HG02885 (cell line): ENCODE measurements around the gene SGTA.

ENCODE experiments used
- ATAC-seq: cut with Tn5 transposase; IDR thresholded peaks from one replicate; pipeline ENCODE4 v1.9.1; 2021; ENCODE audit warnings: mild to moderate bottlenecking; ENCODE audit not compliant: unreplicated experiment, poor library complexity

Gene SGTA

DNA sequence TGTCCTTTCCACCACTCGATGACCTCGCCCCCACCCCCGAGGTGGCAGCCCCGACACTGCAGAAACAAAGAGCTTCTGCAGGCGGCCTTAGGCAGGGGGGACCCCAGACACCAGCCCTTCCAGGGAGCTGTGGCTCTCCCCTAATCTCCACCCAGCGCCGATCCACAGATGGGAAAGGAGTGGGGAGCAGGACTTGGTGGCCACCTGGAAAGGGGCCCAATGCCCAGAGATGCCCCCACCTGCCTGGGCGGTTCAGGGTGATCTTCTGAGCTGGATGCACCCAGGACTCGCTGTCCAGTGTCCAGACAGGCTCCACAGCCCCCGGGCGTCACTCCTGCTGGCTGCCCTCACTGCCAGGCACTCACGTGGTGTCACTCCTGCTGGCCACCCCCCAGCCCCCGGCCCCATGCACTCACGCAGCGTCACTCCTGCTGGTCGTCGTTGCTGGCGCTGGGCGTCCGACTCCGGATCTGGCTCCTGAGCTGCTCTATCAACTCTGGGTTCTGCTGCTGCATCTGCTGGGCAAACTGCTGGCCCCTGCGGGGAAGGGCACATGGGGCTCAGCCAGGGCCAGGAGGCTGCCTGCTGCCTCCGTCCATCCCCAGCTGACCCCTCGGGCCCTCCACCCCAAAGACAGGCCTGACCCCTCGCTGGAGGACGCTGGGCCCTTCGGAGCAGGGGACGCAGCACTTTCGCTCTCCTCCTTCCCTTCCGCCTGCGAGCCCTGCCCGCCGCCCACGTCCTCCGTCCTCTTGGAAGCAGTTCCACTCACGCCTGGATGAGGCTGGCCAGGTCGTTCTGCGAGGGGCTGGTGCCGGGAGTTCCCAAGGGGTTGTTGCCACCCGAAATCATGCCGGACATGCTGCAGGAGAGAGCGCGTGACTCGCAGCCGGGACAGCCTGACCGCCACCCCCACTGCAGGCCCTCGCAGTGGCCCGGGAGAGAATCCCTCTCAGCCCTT lies 25.9 kb downstream of the SGTA start:
- ATAC-seq: no peak

DNA sequence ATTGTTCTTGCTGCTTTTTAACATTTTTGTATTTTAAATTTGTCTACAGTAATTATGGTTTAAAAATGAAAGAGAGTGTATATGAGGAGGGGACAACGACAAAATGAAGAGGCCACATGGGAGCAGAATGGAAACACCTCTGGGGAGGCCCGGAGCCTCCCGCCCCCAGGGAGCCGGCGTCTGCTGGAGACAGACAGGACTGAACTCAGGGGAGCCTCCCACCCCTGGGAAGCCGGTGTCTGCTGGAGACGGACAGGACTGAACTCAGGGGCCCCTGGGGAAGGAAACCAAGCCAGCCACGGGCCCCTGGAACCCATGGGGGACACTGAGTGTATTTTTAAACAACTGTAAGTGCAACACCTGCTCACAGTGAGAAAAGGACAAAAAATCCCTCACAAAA lies 26.6 kb downstream of the SGTA start:
- no peak for ATAC-seq

DNA sequence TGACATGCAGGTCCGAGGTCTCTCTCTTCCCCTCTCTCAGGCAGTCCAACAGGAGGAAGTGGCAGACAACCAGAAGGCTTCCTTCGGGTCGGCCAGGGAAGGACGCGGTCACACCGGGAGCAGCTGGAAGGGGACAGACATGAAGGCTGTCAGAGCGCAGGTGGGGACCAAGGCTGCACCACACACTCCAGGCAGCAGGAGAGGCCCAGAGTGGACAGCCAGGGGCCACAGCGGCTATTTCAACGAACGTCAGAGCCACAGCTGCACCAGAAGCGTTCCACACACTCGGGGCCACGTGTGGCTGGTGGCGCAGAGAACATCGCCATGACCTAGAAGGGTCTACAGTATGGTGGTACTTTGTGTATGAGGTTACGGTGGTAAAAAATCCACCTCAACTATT lies 27.3 kb downstream of the SGTA start:
- ATAC-seq: no peak

DNA sequence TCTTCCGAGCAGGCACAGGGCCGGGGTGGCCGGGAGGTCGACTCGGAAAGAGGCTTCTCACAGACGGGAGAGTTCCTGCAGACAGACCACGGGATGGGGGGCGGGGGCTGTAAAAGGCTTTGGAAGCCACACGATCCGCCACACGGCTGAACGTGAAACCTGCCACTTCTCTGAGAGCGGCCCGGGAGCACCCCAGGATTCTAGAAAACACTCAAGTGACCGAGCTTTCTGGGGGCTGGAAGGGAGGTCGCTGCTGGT lies 27.7 kb downstream of the SGTA start:
- ATAC-seq: no peak

DNA sequence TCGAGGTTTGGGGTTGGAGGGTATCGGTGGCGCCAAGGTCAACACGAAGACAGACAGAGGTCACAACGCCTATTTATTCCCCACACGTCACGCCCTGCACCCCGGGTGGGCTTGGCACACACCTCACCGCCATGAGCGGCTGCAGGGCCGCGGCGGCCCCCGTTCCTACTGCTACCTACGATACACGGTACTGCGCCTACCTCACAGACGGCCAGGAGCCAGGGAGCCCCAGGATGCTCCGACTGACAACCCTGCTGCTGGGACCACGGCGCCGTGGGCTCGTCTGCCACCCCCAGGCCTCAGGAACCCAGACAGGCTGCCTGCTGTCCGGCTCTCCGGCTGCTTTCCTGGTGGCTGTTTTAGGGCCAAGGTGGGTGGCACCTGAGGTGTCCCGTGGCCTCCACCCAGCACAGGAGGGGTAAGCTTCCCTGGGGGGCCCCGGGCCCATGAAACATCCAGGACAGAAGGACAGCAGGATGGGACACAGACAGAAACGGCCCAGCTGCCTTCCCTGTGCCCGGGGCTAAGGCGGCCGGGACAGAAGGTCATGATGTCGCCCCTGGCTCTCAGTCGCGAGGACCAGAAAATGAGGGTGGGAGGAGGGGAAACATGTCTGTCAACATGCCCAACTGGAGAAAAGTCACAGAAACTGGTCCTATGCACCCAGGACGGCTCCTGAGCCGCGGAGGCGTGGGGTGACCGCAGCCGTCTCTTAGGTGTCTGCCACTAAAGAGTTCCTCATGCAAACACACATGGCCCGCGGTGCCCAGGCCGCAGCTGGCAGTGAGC lies 28.2 kb downstream of the SGTA start:
- no peak for ATAC-seq

DNA sequence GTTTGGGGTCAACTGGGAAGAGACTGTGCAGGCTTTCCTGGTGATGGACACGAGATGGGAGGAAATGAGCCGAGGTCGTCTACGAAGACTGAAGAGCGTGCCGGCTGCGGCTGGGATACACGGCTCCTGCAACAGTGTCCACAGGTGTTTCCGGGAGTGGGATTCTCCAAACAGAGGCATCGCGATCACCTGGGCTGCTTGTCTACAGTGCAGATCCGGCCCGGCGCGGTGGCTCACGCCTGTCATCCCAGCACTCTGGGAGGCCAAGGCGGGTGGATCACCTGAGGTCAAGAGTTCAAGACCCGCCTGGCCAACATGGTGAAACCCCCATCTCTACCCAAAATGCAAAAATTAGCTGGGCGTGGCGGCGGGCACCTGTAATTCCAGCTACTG lies 31.6 kb downstream of the SGTA start:
- no peak for ATAC-seq

DNA sequence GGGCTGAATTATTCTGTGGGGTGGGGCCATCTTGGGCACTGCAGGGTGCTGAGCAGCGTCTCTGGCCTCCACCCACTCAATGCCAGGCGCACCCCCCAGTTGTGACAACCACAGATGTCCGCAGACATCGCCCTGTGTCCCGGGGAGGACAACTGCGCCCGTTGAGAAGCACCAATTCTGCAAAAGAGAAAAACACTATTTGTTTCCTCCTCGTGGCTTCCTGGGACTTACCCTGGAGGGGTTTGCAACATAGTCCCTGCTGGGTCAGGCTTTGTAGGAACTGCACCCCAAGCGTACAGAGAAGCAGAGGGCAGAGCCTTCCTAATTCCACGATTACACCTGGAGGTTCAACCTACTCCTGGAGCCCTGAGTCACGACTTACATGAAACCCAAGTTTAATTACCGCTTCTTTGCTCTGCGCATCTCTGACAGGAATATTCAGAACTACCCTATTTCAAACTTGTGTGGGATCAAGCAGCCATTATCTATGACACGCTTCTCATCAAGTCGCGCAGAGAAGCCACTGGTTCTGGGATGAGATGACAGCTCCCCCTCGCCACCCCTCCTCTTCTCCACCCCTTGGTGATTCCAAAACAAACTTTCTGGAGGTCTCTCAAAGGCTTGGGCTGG lies 32.1 kb downstream of the SGTA start:
- ATAC-seq: no peak

DNA sequence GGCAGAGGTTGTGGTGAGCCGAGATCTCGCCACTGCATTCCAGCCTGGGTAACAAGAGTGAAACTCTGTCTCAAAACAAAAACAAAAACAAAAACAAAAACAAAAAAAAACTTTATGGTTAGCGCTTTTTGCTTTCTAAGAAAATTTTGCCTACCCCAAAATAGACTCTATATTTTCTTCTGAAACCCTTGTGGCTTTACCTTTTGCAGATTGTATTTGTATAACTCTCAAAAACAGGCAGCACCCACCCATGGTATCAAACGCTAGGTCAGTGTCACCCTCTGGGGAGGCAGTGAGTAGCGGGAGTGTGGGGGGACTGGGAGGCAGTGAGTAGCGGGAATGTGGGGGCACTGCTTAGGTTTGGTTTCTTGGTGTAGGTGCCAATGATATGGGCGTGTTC lies 35.7 kb downstream of the SGTA start:
- peak; percentile 44 for ATAC-seq

DNA sequence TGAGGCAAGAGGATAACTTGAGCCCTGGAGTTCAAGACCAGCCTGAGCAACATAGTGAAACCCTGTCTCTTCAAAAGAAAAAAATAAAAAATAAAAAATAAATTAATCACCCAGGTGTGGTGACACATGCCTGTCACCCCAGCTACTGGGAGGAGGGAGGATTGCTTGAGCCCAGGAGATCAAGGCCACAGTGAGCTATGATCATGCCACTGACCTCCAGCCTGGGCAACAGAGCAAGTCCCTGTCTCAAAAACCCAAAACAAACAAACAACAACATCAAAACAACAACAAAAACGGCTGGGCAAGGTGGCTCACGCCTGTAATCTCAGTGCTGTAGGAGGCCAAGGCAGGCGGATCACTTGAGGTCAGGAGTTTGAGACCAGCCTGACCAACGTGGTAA lies 39.0 kb downstream of the SGTA start:
- no peak for ATAC-seq

DNA sequence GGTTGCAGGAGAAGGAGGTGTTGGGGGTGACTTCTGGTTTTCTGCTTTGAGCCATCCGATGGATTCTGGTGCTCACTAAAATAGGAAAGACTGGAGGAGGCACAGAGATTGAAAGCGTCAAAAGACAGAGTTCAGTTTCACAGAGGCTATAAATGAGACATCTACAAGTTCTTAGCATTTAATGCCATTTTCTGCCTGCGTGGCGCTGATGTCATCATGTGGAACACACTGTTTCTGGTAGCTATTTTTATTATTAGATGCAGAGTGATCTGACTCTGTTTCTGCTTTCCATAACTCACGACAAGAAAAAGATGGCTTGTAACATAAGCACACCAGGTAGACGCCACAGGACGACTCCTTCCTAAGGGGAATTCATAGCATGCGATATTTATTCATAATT lies 40.0 kb downstream of the SGTA start:
- no peak for ATAC-seq

DNA sequence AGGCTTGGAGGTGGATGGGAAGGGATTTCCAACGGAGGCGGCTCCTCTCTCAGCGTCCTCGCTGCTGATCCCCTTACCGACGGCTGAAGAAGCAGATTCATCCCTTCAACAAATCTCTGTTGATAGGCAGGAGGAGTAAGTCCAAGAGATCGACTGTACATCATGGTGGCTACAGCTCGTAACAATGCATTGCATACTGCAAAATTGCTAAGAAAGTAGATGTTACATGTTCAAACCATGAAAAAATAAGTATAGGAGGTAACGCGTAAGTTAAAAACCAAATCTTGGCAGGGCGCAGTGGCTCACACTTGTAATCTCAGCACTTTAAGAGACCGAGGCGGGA lies 42.8 kb downstream of the SGTA start:
- no peak for ATAC-seq

DNA sequence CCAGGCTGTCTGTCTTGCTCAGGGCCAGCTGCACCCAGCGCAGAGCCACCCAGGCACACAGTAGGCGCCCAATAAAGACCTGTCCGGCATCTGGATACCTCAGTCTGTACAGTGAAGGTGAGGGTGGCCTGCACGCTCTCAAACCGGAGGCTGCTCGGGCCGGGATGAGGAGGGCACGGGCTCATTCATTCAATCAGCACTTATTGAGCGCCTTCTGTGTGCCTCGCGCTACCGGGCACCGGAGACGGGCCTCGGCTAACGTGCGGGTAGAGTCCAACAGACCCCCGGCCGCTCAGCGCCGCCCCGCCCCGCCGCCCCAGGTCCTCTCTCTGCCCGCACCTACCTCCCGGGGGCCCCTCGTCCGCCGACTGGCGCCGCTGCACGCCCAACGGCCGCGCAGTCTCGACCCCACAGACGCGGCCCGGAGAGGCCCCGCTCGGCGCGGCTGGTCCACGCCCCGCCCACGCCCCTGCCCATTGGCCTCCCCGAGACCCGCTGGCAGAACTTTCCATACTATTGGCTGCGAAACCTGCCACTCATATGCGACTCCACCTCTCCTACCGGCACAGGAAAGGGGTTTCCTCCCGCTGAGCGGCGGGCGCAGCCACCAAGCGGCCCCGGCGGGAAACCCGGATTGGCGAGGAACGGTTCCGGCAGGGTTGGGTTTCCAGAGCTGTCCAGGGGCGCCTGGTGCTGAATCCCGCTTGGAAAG lies 43.3 kb downstream of the SGTA start, which contains the start of gene SLC39A3:
SLC39A3 (minus strand) TSS at position 416 of the 712 bp plus-strand sequence. CDS start 2,760 bp downstream, outside the sequence.
- peak; percentile 96 for ATAC-seq

DNA sequence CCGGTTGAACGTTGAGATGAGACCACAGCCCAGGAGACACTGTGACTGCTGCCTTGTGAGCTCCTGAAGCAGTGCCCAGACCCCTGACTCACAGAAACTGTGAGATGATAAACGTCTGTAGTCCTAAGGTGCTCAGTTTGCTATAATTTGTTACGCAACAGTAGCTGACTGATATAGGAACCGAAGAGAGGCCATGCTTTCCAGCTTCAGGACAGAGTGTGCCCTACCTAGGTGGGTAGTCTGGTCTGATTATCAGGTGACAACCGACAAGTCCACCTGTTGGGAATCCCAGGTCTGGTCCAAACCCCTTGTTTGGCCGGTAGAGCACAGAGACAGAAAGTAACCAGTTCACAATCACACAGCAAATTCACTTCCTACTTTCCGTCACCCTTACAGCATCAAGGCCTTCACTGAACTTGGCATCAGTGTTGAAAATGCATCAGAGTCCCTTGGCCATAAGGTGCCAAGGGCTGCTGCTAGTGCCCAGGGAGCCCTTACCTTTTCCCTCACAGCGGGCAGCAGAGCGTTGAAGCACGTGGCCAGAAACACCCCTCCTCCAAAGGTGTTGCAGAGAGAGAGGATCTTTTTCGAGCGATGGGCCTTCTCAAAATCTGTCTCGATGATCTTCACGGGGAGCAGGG lies 46.4 kb downstream of the SGTA start:
- ATAC-seq: no peak

DNA sequence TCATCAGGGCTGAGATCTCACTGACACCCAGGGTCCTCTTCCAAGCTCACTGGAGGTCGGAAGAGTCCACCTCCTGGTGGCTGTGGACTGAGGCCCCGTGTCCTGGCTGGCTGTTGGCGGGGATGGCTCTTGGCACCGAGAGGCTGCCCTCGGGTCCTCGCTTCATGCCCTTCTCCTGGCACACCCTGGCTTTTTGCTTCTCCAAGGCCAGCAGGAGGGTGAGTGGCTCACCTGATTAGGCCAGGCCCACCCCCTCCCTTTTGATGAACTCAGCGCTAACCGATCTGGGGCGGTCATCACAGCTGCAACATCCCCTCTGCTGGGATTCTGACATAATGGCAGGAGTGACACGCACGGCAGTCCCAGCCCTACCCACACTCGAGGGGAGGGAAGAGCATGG lies 47.7 kb downstream of the SGTA start:
- no peak for ATAC-seq

DNA sequence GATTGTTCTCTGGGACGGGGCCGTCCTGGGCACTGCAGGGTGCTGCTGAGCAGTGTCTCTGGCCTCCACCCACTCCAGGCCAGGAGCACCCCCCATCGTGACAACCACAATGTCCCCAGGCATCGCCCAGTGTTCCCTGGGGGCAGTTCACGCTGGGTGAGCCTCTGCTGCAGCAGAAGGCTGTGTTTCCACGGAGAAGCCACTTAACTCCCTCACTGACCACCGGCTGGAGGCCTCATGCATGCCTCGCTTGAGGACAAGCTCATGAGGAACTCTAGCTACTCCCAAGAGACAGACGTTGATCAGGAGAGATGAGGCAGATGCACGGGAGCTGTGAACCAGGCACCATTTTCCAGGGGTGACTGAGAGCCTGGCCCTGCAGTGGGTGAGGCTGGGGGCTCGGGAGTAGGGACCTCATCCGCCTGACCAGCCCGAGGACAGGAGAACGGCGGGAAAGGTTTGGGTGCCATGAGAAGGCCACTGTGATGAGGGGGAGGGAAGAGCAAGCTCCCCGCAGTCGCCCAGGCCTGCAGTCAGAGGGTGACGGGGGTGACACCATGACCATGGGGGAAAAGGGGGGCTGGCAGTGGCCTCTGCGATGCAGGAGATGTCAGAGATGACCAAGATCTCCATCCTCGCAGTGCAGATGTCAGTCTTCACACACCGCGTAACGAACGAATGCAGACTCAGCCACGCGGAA lies 48.3 kb downstream of the SGTA start:
- ATAC-seq: no peak

DNA sequence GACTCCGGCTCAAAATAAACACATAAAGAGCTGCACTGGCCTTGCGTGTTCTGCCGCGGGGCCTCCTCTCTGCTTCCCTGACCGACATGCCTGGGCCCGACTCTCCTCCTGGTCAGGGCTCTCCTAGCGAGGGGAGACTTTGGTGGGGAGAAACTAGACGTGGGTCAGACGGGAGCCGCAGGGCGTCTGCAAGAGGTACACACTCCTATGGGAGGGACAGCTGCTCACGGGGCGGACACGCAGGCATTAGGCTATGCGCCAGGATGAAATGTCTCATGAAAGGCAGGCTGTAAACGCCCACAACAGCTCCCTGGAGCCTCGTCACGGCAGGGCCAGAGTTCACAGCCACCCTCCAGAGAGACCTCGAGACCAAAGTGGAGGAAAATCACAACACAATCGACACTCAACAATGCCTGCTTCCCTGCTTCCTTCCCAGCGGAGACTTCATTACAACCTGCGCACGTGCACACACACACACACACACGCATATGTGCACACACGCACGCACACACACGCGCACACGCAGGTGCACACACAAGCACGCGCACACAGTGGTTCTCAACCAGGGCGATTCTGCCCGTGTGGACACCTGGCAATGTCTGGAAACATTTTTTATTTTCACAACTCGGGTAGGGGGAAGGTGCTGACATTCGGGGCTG lies 49.0 kb downstream of the SGTA start:
- ATAC-seq: no peak

DNA sequence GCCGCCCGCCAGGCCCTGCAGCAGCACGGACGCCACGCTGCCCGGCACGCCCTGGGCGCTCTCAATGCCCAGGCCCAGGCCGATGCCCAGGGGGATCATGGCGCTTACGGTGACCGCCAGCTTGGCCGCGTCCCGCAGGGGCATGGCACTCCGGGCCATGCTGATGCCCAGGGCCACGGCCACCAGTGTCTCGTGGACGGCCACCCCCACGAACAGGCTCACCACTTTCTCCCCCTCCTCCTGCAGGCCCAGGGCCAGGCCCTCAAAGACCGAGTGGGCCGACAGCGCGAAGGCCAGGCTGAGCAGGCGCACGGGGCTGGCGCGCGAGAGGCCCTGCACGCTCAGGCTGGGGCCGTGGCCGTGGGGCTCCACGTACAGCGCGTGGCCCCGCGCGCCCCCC lies 50.2 kb downstream of the SGTA start:
- no peak for ATAC-seq

DNA sequence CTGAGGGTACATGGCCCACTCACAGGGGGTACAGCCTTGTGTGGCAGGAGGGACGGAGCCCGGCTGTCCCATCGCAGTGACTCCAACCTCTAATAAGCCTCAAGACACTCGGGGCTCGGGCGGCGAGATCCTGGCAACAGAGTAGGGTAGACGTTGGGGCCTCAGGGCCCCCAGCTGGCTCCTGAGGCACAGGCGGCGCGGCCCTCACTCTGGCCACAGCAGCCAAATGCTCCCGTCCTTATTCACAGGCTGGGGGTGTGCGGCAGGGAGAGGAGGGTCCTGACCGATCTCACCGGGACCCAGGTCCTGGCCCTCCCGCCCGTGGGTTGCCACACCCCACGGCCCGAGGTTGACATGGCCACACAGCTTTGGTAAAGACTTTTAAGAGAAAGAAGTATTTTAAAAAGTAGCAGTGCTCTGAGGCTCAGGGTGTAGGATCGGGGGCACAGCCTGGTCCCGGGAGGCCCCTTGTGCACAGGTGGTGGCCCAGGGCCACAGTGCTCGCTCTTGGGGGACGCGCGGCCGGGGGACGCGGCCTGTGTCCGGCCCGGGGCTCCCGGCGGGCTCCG lies 50.8 kb downstream of the SGTA start:
- ATAC-seq: no peak
